MG63 (cell line): ENCODE results near the gene PTMA. TPM values are rescaled to one million over a fixed set of nuclear protein-coding genes. Genes with fewer than 3 reads are reported as not detected.
"Not testable (repeated sequence)": the region's sequence is repeated elsewhere in the genome, so short reads cannot be mapped to it uniquely, and the experiment has no call there.

Source experiments
- DNase-seq: peaks from one replicate; pipeline ENCODE4 v3.0.0-alpha.2; 2020
- H3K27me3 ChIP-seq: fragments of 250-450 bp; sonication (Bioruptor Pico); 2 replicates; pipeline ENCODE4 v1.5.1; 2020; ENCODE audit warnings: mild to moderate bottlenecking, moderate library complexity
- H3K36me3 ChIP-seq: fragments of 250-450 bp; sonication (Bioruptor Pico); 2 replicates; pipeline ENCODE4 v1.5.1; 2020; ENCODE audit warnings: mild to moderate bottlenecking, moderate library complexity
- H3K4me3 ChIP-seq: fragments of 250-450 bp; sonication (Bioruptor Pico); 2 replicates; pipeline ENCODE4 v1.5.1; 2020; ENCODE audit warnings: mild to moderate bottlenecking, moderate library complexity
- H3K9me3 ChIP-seq: fragments of 250-450 bp; sonication (Bioruptor Pico); 2 replicates; pipeline ENCODE4 v1.5.1; 2020; ENCODE audit warnings: mild to moderate bottlenecking, moderate library complexity
- total RNA-seq: library from RNA; depleted of rRNA; stranded (reverse); fragments of >200 nt; shearing (Covaris generic); gene quantifications from 2 replicates; pipeline ENCODE4 v1.2.3, GENCODE V29; 2014; ENCODE audit warnings: low replicate concordance

PTMA gene
- total RNA-seq, 1 experiment from 2014 or later, result 1,533 TPM

DNA sequence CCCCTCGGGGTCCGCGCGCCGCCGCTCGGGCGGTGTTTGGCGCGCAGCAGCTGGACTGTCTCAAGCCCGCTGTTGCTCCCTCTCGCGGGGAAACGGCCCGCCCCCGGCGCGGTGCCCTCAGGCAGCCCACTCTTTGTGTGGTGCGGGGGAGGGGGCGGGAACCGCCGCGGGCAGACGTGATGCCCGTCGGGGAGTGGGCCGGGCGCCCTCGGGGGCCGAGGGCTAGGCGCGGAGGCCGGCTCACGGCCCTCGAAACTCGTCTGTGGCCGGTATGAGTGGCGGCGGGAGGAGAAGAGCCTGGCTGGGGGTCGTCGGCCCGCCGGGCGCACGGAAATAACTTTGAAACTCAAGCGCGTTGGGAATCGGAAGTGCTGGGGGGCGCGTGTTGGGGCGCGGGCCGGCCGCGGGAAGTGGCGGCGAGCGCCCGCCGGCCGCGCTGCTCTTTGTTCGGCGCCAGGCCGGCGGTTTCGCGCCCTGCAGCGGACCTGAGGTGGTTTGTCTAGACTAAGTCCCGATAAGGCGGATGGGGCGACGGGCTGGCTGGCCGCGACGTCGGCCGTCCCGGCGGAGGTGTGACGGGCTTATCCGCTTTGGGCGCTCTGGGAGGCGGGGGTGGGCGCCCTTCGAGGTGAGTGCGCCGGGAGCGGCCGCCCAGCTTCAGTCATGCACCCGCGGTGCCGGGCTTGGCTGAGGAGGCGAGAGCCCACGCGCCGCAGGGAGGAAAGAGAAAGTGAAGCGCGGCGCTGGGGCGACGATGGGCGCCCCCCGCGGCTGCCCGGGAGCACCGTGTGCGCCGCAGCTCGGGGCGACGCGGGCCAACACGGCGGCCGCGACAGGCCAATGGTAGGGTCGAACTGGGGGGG, 679 bp downstream of the PTMA start:
- peak overlapping the region; percentile 82 for H3K4me3 ChIP-seq
- DNase-seq, result peak; percentile 64
- no peaks in the 10 kb centered on the region for H3K9me3 ChIP-seq
- peaks cover 46% of the 10 kb centered on the region for H3K36me3 ChIP-seq
- no peaks in the 10 kb centered on the region for H3K27me3 ChIP-seq

DNA sequence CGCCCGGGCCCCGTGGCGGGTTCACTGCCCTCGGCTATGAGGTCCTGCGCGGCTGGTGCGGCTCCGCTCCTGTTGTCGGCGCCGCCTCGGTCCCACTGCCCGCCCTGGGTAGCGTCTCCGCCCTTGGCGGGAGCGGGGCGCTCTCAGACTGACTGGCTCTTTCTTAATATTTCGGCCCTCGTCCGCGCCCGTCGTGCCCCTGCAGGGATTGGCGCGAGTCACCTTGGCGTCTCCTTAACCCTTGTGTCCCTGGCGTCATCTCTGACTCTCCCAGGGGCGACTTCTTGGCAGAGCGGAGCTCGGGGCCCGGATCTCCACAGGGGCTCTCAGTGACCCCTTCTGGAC, 1.3 kb downstream of the PTMA start:
- peak; percentile 45 for DNase-seq
- Histone ChIP-seq H3K36me3 (peaks cover 52% of the 10 kb centered on the region), H3K9me3 (no peaks in the 10 kb centered on the region), H3K27me3 (no peaks in the 10 kb centered on the region), H3K4me3 (peak overlapping the region; percentile 82)

DNA sequence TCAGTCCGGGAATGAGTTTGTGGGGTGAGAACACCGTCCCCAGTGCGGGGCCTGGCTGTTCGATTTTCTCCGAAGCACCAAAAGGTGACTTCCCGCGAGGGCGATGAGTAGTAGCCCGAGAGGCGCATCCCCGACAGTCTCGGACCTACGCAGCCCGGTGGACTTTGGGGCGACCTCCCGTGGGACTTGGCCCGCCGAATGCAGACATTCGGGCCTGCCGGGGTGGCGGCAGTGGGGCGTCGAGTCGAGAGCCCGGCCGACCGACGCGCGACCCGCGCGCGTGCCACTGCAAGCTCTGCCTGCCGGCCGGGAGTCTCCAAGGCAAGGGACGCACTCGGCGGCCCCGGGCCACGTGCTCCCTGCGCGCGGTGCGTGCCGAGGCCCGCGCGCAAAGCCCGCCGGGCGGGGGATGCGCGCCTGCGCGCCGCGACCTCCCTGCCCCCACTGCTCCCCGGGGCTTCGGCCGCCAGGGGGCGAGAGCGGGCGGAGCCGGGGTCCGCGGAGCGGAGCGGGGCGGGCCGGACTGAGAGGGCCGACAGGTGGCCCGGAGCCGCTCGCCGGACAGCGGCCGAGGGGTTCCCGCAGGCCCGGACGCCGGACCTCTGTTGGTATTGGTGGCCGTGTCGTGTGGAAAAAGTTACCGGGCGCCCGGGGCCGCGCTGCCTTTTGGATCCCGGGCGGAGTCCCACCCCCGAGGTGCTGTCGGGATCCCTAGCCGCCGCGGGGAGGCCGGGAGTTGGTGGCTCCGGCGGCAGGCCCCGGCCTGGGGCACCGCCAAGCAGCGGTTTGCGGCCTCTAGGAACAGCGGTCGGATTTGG, 1.9 kb downstream of the PTMA start:
- H3K9me3 ChIP-seq, result no peaks in the 10 kb centered on the region
- DNase-seq, result peak; percentile 81
- H3K27me3 ChIP-seq, result no peaks in the 10 kb centered on the region
- peak overlapping the region; percentile 82 for H3K4me3 ChIP-seq
- H3K36me3 ChIP-seq, result peaks cover 52% of the 10 kb centered on the region

DNA sequence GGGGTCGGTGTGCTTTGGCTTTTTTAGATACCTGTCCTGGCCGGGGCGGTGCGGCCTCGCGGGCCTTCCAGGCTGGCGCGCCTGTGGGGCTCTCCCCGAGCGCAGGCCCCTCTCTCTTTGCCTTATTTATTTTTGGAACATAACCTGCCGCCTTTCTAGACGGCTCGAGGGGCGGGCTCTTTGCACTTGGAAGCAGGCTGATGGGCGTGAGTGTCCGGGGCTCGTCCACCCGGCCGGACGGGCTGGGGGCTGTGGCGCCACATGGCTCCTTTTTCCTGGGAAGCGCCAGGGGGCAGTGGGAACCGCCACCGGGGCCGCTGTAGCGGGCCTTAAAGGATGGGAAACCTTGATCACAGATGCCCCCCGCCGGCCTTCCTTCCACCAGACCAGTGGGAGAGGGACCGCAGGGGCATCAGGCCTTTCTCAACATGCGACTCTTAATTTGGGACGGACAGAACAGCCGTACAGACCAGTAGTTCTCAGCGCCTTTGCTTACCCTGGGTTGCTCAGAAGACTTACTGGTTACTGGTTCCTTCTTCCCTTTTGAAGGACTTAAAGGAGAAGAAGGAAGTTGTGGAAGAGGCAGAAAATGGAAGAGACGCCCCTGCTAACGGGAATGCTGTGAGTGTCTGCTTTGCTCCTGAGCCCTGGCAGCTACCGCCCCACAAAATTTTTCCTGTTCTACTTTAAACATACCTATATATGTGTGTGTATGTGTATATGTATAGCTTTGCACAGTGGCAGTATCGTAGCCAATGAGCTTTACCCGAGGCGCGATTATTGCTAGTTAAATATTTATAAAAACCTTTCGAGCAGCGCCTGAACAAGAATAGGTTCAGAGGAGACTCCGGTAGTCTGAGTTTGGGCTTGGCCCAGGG, 2.7 kb downstream of the PTMA start:
- peaks cover 52% of the 10 kb centered on the region for H3K36me3 ChIP-seq
- H3K9me3 ChIP-seq, result no peaks in the 10 kb centered on the region
- no peak for DNase-seq
- H3K4me3 ChIP-seq, result peak overlapping the region; percentile 82
- no peaks in the 10 kb centered on the region for H3K27me3 ChIP-seq

DNA sequence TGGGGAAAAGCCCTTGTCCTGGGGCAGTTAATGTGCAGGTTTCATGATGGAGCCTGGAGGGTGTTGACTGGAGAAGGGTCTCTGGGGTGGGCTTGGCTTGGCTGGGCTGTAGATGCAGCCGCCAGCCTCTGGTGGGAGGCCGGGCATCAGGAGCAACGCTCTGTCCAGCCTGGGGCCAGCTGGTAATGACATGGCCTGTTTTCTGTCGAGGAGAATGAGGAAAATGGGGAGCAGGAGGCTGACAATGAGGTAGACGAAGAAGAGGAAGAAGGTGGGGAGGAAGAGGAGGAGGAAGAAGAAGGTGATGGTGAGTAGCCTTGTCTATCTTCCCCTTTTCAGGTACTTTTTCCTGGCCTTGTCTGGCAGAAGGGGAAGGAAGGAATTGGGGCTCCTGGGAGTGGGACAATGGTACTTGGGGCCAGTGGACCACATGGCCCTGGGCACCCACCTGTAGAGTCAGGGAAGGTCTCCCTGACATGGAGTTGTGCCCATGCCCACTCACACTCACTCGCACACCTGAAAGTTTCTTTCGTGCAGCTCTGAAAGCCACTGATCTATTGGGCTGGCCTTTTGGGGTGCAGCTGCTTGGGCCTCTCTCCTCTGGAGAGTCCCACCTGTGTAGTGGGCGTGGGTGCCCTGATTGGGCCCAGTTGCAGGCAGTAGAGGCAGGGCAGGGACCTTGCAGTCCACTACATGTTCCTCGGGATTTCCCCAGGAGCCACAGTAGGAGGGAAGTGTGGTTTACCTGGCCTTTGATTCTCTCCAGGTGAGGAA, 3.5 kb downstream of the PTMA start:
- DNase-seq, result no peak
- Histone ChIP-seq H3K27me3 (no peaks in the 10 kb centered on the region), H3K36me3 (peaks cover 52% of the 10 kb centered on the region), H3K4me3 (peak overlapping the region; percentile 82), H3K9me3 (no peaks in the 10 kb centered on the region)

DNA sequence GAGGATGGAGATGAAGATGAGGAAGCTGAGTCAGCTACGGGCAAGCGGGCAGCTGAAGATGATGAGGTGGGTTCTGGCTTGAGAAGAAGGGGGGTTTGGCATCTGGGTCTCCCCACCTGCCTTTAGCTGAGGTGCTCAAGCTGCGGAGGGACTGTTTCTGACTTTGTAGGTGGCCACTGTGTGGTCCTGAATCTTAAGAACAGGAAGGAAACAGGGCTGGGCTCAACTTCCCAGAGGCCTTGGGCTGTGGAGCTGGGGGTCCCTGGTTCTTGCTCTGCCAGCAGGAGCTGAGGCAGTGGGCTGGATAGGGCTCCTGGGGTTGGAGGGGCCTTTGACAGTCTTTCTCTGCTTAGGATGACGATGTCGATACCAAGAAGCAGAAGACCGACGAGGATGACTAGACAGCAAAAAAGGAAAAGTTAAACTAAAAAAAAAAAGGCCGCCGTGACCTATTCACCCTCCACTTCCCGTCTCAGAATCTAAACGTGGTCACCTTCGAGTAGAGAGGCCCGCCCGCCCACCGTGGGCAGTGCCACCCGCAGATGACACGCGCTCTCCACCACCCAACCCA, 4.2 kb downstream of the PTMA start:
- peaks cover 52% of the 10 kb centered on the region for H3K36me3 ChIP-seq
- H3K27me3 ChIP-seq, DNase-seq, H3K4me3 ChIP-seq, H3K9me3 ChIP-seq: not testable (repeated sequence)

DNA sequence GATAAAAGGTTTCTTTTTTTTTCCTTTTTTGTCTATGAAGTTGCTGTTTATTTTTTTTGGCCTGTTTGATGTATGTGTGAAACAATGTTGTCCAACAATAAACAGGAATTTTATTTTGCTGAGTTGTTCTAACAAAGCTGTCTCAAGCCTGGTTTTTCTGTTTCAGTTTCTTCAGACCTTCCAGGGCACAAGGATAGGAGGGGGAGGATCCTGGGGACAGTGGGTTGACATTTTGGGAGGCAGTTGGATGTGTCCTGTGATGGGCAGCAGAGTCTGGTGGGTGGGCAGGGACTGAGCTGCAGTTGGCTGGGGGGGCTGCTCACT, 5.0 kb downstream of the PTMA start:
- not testable (repeated sequence) for DNase-seq
- peaks cover 52% of the 10 kb centered on the region for H3K36me3 ChIP-seq

DNA sequence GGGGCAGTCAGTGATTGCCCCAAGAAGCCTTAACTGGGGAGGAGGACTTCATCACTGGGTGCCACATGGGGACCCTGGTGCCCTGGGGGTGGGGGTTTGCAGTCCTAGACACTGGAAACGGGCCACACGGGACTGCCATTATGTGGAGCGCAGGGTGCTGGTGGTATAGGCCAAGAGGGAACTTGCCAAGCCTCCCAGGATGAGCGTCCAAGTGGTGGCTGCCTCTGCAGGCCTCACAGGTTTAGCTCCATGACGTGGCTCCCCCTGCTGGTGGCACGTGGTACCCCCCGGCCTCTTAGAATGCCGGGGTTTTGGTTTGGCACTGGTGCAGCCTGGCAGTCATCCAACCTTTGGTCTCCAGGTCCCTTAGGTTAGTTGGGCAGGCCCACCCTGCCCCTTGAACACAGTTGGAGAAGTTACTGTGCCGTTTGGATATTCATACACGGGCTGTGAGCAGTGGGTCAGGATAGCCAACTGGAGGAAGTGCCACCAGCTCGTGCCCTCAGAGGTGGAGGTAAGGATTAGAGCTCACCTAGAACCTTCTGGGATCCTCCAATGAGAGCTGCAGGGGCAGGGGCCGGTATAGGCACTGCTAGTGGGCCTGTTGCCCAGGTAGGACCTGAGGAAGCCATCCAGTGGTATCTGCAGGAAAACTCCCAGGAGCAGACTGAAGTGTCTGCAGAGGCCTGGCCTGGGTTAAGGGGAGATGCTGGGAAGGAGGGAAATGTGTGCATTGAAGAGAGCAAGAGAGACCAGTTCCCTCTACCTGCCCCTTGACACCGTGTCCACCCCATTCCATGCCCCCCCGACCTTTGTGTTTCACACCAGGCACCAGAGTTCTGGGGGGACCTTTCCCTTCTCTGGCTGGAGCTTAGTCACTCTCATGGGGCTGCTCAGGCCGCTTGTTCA, 5.7 kb downstream of the PTMA start:
- H3K36me3 ChIP-seq, result peaks cover 47% of the 10 kb centered on the region
- DNase-seq, result peak; percentile 88
- H3K4me3 ChIP-seq, result no peak overlapping the region
- no peaks in the 10 kb centered on the region for H3K27me3 ChIP-seq
- H3K9me3 ChIP-seq, result no peaks in the 10 kb centered on the region

More for the DNA sequence above, 5.0 kb downstream of the PTMA start:
- H3K27me3 ChIP-seq, H3K9me3 ChIP-seq, H3K4me3 ChIP-seq: not testable (repeated sequence)

DNA sequence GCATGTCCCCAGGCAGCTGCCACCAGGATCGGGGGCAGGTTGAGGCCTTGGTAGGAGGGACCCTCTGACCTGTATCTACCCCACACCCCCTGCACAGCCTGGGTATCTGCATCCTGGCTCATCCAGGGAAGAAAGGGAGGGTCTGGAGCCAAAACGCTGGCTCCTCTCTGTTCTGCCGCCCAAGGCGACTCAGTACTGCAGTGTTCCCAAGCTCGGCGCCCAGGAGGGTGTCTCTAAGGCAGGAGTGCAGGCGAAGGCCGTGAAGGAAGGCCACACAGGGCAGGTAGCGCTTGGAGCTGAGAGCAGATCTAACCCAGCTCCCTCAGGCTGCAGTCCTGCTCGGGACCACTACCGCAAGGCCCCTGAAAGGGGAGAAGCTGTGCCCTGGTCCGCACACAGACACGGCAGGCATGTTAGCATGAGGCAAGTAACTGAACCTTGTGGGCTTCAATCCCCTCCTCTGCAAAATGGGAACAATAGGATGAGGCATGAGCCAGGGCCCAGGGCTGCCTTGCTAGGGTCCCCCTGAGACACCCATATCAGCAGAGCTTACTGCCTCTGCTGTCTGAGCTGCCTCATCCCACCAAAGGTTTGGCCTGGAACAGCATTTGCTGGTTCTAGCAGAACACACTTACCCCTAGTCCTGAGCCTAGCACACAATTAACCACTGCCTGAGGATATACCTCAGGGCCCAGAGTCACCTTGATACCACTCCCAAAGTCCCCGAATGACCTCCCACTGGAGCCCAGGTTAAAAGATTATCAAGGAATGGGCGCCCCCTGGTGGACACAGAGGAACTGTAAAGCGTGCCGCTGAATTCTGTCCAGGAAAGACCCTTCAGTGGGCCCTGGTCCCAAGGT, 6.5 kb downstream of the PTMA start:
- no peak for DNase-seq
- no peaks in the 10 kb centered on the region for H3K9me3 ChIP-seq
- peaks cover 39% of the 10 kb centered on the region for H3K36me3 ChIP-seq

DNA sequence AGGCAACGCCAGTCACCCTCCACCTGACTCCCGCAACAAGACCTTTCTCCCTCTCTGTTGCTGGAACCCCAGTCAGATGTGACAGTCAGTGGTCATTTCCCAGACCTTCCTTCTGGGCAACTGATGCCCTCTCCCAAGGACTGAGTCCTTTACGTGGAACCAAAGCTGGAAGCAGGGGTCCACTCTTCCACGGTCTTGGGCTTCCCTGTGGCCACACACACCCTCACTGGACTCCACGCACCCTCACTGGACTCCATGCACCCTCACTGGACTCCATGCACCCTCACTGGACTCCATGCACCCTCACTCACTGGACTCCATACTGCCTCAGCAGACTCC, 7.1 kb downstream of the PTMA start:
- Histone ChIP-seq H3K36me3 (peaks cover 36% of the 10 kb centered on the region), H3K27me3 (no peaks in the 10 kb centered on the region), H3K9me3 (no peaks in the 10 kb centered on the region), H3K4me3 (no peak overlapping the region)
- DNase-seq, result no peak

More for the DNA sequence above, 6.5 kb downstream of the PTMA start:
- Histone ChIP-seq H3K27me3 (no peaks in the 10 kb centered on the region), H3K4me3 (no peak overlapping the region)

DNA sequence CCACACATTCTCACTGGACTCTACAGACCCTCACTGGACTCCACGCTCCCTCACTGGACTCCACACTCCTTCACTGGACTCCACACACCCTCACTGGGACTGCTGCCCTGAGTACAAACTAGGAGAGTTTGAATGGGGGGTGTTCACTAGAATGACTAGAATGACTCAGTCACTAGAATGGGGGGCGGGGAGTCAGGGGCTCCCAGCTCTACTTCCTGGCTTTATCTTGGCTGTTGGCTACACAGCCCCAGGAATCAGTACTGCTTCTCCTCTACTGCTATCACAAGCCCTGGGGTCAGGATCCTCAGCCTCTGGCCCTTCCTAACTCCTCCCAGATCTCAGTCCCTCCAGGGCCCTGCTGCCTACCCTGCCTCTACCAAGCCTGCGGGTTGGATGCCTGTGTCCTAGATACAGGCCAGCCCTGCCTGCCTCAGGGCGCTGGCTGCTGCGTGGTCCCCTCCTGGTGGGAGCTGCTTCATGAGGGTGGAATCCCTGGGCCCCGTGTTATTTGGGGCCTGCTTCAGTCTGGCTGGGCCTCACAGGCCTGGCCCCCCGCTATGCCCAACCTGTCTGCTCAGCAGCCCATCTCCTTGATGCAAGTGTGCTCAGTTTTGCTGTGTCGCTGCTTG, 7.8 kb downstream of the PTMA start:
- H3K4me3 ChIP-seq, result no peak overlapping the region
- no peaks in the 10 kb centered on the region for H3K9me3 ChIP-seq
- H3K36me3 ChIP-seq, result peaks cover 29% of the 10 kb centered on the region
- DNase-seq, result peak; percentile 48
- H3K27me3 ChIP-seq, result no peaks in the 10 kb centered on the region

DNA sequence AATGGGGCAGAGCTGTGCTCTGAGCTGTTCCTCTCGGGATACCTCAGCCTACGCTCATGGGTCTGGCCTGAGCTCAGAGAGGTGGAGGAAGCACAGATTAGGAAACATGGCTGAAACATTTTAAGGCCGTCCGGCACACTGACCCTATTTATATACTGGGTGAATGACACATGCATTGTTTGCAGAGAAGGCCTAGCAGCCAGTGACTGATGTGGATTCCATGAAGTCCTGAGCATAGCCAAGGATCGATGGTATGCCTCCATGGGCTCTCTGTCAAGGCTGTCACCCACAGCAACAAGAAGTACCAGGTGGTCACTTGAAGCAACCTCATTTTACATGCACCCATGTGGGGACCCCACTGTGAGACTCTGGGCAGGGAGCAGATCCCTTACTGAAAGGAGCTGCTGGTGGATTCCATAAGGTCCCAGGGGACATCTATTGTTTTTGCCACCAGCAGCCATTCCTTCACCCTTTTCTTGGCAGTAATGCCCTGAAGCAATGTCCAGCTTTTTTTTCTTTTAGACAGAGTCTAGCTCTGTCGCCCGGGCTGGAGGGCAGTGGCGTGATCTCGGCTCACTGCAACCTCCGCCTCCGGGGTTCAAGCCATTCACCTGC, 8.4 kb downstream of the PTMA start:
- no peaks in the 10 kb centered on the region for H3K9me3 ChIP-seq
- DNase-seq, result no peak
- H3K4me3 ChIP-seq, result no peak overlapping the region
- H3K36me3 ChIP-seq, result peaks cover 23% of the 10 kb centered on the region
- no peaks in the 10 kb centered on the region for H3K27me3 ChIP-seq

DNA sequence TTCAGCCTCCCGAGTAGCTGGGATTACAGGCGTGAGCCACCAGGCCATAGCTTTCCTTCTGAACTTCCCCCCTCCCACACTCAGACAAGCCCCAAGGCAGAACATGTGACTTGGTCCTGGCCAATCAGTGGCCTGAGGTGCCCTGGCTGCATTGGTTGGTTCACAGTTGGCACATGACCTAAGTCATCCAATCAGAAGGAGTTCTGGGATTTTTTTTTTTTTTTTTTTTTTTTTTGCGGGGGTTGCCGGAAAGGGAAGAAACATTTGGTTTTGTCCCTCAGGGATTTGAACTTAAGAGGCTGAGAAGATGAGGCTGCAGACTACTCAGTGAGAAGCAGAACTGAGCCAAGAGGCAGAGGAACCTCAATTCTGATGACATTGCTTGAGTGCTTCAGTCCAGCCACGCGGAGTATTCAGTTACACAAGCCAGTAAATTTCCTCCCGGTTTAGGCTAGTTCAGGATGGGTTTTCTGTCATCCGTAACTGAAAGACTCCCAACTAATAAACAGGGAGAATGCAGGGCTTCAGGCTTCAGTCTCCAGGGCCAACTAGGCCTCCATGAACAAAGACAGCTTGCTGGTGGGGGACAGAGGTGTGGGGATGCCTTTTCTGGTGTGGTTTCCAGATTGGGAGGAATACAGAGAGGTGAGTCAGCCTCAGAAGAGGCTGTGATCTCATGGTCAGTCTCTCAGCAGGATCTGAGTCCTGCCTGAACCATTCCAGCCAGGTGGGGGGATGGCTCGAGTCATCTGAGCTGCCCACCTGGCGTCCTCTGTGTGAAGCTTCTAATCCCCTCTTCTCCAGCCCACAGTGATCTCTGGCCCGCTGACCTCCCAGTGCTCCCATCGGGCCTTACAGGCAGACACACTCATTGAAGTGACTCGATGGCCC, 9.2 kb downstream of the PTMA start:
- DNase-seq, result peak; percentile 58
- H3K4me3 ChIP-seq, result no peak overlapping the region
- peaks cover 15% of the 10 kb centered on the region for H3K36me3 ChIP-seq
- no peaks in the 10 kb centered on the region for H3K9me3 ChIP-seq
- no peaks in the 10 kb centered on the region for H3K27me3 ChIP-seq
